ENCODE results near the gene PFDN1. TPM values are rescaled to one million over a fixed set of nuclear protein-coding genes. Genes with fewer than 3 reads are reported as not detected.
A peak's percentile ranks its signal among the peaks of the same experiment; 100 is the strongest.

Gene PFDN1
- total and polyA plus RNA-seq, 5 experiments from 2014 or later, result 24.8 to 132 (median 120) TPM

GRCh38 chr5:140261403-140262171 lies 41.3 kb downstream of the PFDN1 start:
- Mint-ChIP-seq H3K9me3 (no peaks in the 10 kb centered on the region), H3K4me1 (peaks cover 30 to 48% (median 41%) of the 10 kb centered on the region in 4 donors), H3K36me3 (peaks cover 0 to 44% (median 30%) of the 10 kb centered on the region in 3 donors), H3K4me3 (no peak overlapping the region), H3K27me3 (no peaks in the 10 kb centered on the region), H3K27ac (no peak overlapping the region)
- POLR2A ChIA-PET, result no interaction called here
- DNase-seq (no peak), ATAC-seq (no peak)

DNA sequence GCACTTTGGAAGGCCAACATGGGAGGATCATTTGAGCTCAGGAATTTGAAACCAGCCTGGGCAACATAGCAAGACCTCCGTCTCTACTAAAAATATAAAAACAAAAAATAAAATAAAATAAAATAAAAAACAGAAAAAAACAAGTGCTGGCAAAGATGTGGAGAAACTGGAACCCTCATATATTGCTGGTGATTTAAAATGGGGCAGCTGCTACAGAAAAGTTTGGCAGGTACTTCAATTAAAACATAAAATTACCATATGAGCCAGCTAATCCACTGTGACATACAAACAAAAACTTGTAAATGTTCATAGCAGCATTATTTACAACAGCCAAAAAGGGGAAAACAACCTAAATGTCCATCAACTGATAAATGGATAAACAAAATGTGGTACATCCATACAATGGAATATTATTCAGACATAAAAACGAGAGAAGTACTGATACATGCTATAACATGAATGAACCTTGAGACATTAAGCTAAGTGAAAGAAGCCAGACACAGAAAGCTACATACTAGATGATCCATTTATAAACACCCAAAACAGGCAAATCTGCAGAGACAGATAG lies 42.7 kb downstream of the PFDN1 start:
- Mint-ChIP-seq H3K4me3 (no peak overlapping the region), H3K4me1 (peaks cover 19 to 34% (median 27%) of the 10 kb centered on the region in 4 donors)
- POLR2A ChIA-PET, result no interaction called here

DNA sequence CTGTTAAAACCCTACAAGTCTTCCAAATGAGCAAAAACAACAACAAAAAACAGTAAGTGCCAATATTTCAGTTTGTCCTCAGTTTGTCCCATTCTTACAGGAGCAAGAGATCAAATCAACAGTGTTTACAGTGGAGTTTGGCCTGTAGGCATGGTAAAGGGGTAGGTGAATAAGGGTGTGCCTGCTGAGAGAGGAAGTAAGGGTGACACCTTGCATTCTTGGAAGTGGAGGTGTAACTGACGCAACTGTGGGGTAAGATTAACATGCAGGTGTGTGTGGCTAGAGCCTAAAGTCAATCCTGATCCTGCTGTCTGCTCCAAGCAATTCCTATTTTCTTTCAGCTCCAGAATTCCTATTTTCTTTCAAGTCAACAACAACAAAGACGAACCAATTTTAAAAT lies 43.4 kb downstream of the PFDN1 start:
- Mint-ChIP-seq H3K27ac (peak overlapping the region in 4 of 10 donors; percentile 20 to 50 (median 44)), H3K4me3 (peak overlapping the region in 1 of 10 donors; percentile 15), H3K36me3 (peaks cover 0 to 44% (median 30%) of the 10 kb centered on the region in 3 donors), H3K27me3 (no peaks in the 10 kb centered on the region), H3K4me1 (peaks cover 18 to 31% (median 25%) of the 10 kb centered on the region in 4 donors), H3K9me3 (no peaks in the 10 kb centered on the region)
- ATAC-seq (peak in 1 of 2 donors; percentile 42), DNase-seq (no peak)
- POLR2A ChIA-PET, result no interaction called here

More for the DNA sequence above, 42.7 kb downstream of the PFDN1 start:
- Mint-ChIP-seq H3K9me3 (no peaks in the 10 kb centered on the region), H3K27me3 (no peaks in the 10 kb centered on the region), H3K36me3 (peaks cover 0 to 44% (median 30%) of the 10 kb centered on the region in 3 donors), H3K27ac (no peak overlapping the region)
- DNase-seq (no peak), ATAC-seq (no peak)

DNA sequence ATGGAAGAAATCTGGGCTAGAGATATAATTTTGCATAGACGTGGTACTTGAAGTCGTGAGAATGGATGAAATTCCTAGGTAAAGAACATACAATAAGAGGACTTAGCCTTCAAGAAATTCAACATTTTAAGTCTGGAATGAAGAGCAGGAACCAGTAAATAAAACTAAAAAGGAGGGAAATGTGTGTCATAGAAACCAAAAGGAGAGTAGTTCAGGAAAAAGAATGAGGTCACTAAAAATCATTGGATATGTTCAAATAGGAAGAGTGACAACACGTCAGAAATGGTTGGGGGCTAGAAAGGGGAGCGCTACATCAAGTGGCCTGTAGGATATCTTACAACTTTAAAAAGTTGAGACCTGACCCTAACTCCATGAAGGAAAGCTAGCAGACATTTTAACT lies 44.0 kb downstream of the PFDN1 start:
- Mint-ChIP-seq H3K27me3 (no peaks in the 10 kb centered on the region), H3K4me3 (no peak overlapping the region)

GRCh38 chr5:140258016-140258415 lies 44.9 kb downstream of the PFDN1 start:
- Mint-ChIP-seq H3K4me3 (no peak overlapping the region), H3K27me3 (no peaks in the 10 kb centered on the region), H3K4me1 (peaks cover 18 to 32% (median 24%) of the 10 kb centered on the region in 4 donors), H3K36me3 (peaks cover 0 to 39% (median 29%) of the 10 kb centered on the region in 3 donors), H3K9me3 (no peaks in the 10 kb centered on the region), H3K27ac (peak overlapping the region in 1 of 10 donors; percentile 32)
- no peak for ATAC-seq
- no peak for DNase-seq
- POLR2A ChIA-PET, result interaction anchor here (0.6 kb wide), 1 partner anchor 44 kb away, joined by 3 read pairs; no protein-coding TSS in a partner anchor

More for the DNA sequence above, 44.0 kb downstream of the PFDN1 start:
- no peak for ATAC-seq
- Mint-ChIP-seq H3K36me3 (peaks cover 0 to 41% (median 30%) of the 10 kb centered on the region in 3 donors), H3K27ac (peak overlapping the region in 2 of 10 donors; percentile 8 to 48), H3K4me1 (peaks cover 18 to 30% (median 23%) of the 10 kb centered on the region in 4 donors), H3K9me3 (no peaks in the 10 kb centered on the region)
- DNase-seq, result no peak
- POLR2A ChIA-PET, result no interaction called here

DNA sequence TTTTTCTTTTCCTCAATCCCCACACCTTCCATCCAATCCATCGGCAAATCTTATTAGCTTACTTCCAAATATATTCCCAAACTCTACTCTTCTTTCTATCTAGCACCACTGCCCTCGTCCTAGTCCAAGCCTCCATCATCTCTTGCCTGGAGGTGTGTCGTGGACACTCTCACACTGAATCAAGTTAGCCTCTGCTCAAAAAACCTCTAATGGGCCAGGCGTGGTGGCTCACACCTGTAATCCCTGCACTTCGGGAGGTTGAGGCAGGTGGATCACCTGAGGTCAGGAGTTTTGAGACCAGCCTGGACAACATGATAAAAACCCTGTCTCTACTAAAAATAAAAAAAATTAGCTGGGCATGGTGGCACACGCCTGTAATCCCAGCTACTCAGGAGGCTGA lies 46.2 kb downstream of the PFDN1 start:
- H3K27ac Mint-ChIP-seq, result no peak overlapping the region
- POLR2A ChIA-PET, result interaction anchor here (1.4 kb wide), 1 partner anchor 12 kb away, joined by 4 read pairs; no protein-coding TSS in a partner anchor

GRCh38 chr5:140255460-140256157 lies 47.3 kb downstream of the PFDN1 start:
- no peak for DNase-seq
- Mint-ChIP-seq H3K27me3 (no peaks in the 10 kb centered on the region), H3K9me3 (no peaks in the 10 kb centered on the region), H3K4me3 (no peak overlapping the region), H3K36me3 (peaks cover 0 to 30% (median 23%) of the 10 kb centered on the region in 3 donors), H3K4me1 (peaks cover 25 to 39% (median 37%) of the 10 kb centered on the region in 4 donors), H3K27ac (no peak overlapping the region)
- ATAC-seq, result no peak
- POLR2A ChIA-PET, result interaction anchor here (1.4 kb wide), 1 partner anchor 13 kb away, joined by 4 read pairs; no protein-coding TSS in a partner anchor

More for the DNA sequence above, 46.2 kb downstream of the PFDN1 start:
- Mint-ChIP-seq H3K4me1 (peaks cover 24 to 38% (median 33%) of the 10 kb centered on the region in 4 donors), H3K36me3 (peaks cover 0 to 34% (median 23%) of the 10 kb centered on the region in 3 donors), H3K27me3 (no peaks in the 10 kb centered on the region), H3K9me3 (no peaks in the 10 kb centered on the region), H3K4me3 (no peak overlapping the region)
- ATAC-seq, result no peak
- DNase-seq, result no peak

DNA sequence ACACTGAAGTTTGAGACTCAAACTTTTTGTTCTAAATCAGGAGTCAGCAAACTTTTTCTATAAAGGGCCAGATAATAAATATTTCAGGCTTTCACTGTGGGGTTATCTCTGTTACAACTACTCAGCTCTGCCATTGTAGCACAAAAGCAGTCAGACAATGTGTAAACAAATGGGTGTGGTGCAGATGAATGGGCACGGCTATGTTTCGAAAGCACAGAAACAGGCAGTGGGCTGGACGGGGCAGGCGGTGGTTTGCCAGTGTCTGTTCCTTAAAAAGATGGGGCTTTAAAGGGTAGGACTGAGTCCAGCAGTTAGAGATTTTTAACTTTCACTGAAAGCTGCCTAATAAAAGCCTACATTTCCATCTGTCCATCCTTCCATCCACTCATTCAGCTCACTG lies 48.9 kb downstream of the PFDN1 start:
- H3K9me3 Mint-ChIP-seq, result no peaks in the 10 kb centered on the region
- DNase-seq (no peak), ATAC-seq (no peak)
- H3K27me3 Mint-ChIP-seq, result no peaks in the 10 kb centered on the region
- H3K4me3 Mint-ChIP-seq, result no peak overlapping the region
- H3K4me1 Mint-ChIP-seq, result peaks cover 33 to 45% (median 41%) of the 10 kb centered on the region in 4 donors
- H3K36me3 Mint-ChIP-seq, result peaks cover 0 to 19% (median 16%) of the 10 kb centered on the region in 3 donors
- POLR2A ChIA-PET, result no interaction called here
- H3K27ac Mint-ChIP-seq, result no peak overlapping the region

GRCh38 chr5:140252470-140253126 lies 50.3 kb downstream of the PFDN1 start:
- H3K9me3 Mint-ChIP-seq, result no peaks in the 10 kb centered on the region
- peak overlapping the region in 1 of 10 donors; percentile 33 for H3K4me3 Mint-ChIP-seq
- no peak for ATAC-seq
- H3K27ac Mint-ChIP-seq, result peak overlapping the region in 6 of 10 donors; percentile 26 to 91 (median 60)
- DNase-seq, result no peak
- peaks cover 0 to 6% (median 2%) of the 10 kb centered on the region in 3 donors for H3K36me3 Mint-ChIP-seq
- peaks cover 26 to 40% (median 33%) of the 10 kb centered on the region in 4 donors for H3K4me1 Mint-ChIP-seq
- POLR2A ChIA-PET, result no interaction called here
- H3K27me3 Mint-ChIP-seq, result no peaks in the 10 kb centered on the region

GRCh38 chr5:140251527-140251973 lies 51.4 kb downstream of the PFDN1 start:
- peak overlapping the region in 9 of 10 donors; percentile 11 to 84 (median 66) for H3K27ac Mint-ChIP-seq
- H3K4me3 Mint-ChIP-seq, result peak overlapping the region in 1 of 10 donors; percentile 22
- no peaks in the 10 kb centered on the region for H3K27me3 Mint-ChIP-seq
- peaks cover 21 to 36% (median 31%) of the 10 kb centered on the region in 4 donors for H3K4me1 Mint-ChIP-seq
- DNase-seq (peak in 3 of 10 donors; percentile 17 to 31 (median 28)), ATAC-seq (peak in 1 of 2 donors; percentile 78)
- POLR2A ChIA-PET, result no interaction called here
- H3K9me3 Mint-ChIP-seq, result no peaks in the 10 kb centered on the region
- H3K36me3 Mint-ChIP-seq, result peaks cover 0 to 2% (median 0%) of the 10 kb centered on the region in 3 donors

DNA sequence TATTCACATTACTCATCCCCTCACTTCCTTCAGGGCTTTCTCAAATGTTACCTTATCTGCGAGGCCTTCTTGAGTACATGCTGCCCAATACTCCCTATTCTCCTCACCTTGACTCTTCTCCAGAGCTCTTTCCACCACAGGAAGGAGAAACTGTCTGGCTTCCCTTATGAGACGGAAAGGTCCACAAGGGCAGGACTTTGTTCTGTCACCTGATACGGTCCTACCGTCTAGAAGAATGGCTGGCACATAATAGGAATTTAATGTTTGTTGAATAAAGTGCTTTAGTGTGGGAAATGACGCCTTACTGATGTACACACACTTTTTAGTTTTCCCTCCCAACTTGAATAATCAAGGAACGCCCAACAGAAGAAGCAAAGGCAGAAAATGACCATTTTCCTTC lies 52.5 kb downstream of the PFDN1 start:
- Mint-ChIP-seq H3K4me3 (no peak overlapping the region), H3K9me3 (no peaks in the 10 kb centered on the region), H3K27me3 (no peaks in the 10 kb centered on the region), H3K4me1 (peaks cover 22 to 40% (median 39%) of the 10 kb centered on the region in 4 donors), H3K36me3 (peaks cover 0 to 6% (median 0%) of the 10 kb centered on the region in 3 donors), H3K27ac (peak overlapping the region in 5 of 10 donors; percentile 2 to 71 (median 11))
- POLR2A ChIA-PET, result interaction anchor here (0.6 kb wide), 1 partner anchor 1659 kb away, joined by 6 read pairs; no protein-coding TSS in a partner anchor
- DNase-seq (no peak), ATAC-seq (no peak)

GRCh38 chr5:140249536-140249935 lies 53.4 kb downstream of the PFDN1 start:
- Mint-ChIP-seq H3K27ac (peak overlapping the region in 4 of 10 donors; percentile 29 to 68 (median 40)), H3K27me3 (no peaks in the 10 kb centered on the region), H3K4me3 (no peak overlapping the region), H3K36me3 (peaks cover 0 to 15% (median 0%) of the 10 kb centered on the region in 3 donors), H3K9me3 (no peaks in the 10 kb centered on the region), H3K4me1 (peaks cover 29 to 49% (median 47%) of the 10 kb centered on the region in 4 donors)
- POLR2A ChIA-PET, result no interaction called here
- ATAC-seq (no peak), DNase-seq (no peak)
